Stromal cell of bone marrow (primary cell): ENCODE results near the gene HOXA2.

Source experiments
- DNase-seq: peaks from one replicate; pipeline ENCODE4 v3.0.0-alpha.2; 2012; ENCODE audit warnings: low read depth

The HOXA2 gene

GRCh38 chr7:27111751-27112277 is 9.3 kb upstream of the HOXA2 start:
- no peak for DNase-seq

GRCh38 chr7:27111042-27111750 is 8.7 kb upstream of the HOXA2 start:
- DNase-seq: peak; percentile 88

- peak; percentile 73 for DNase-seq
Observed at GRCh38 chr7:27110186-27111031, 7.9 kb upstream of the HOXA2 start.

- no peak for DNase-seq
Observed at GRCh38 chr7:27109466-27110185, 7.1 kb upstream of the HOXA2 start.

GRCh38 chr7:27108390-27109127 is 6.1 kb upstream of the HOXA2 start:
- no peak for DNase-seq

GRCh38 chr7:27107391-27108381 is 5.2 kb upstream of the HOXA2 start:
- DNase-seq: no peak

- no peak for DNase-seq
Observed at GRCh38 chr7:27106901-27107240, 4.4 kb upstream of the HOXA2 start.

GRCh38 chr7:27106181-27106900 is 3.9 kb upstream of the HOXA2 start:
- DNase-seq: no peak

- no peak for DNase-seq
Observed at GRCh38 chr7:27105301-27106031, 3.0 kb upstream of the HOXA2 start.

- no peak for DNase-seq
Observed at GRCh38 chr7:27104341-27105058, 2.0 kb upstream of the HOXA2 start.

GRCh38 chr7:27103489-27104226 is 1.2 kb upstream of the HOXA2 start:
- no peak for DNase-seq

- DNase-seq: no peak
Observed at GRCh38 chr7:27101957-27102580, 414 bp downstream of the HOXA2 start.

- no peak for DNase-seq
Observed at GRCh38 chr7:27101171-27101956, 1.1 kb downstream of the HOXA2 start.

GRCh38 chr7:27100694-27101170 is 1.8 kb downstream of the HOXA2 start:
- no peak for DNase-seq

GRCh38 chr7:27099453-27100370 is 2.8 kb downstream of the HOXA2 start:
- no peak for DNase-seq
